OCI-LY1 (cell line): ENCODE measurements around the gene SLC43A1.

Source experiments
- H2AFZ ChIP-seq: fragments of 200-600 bp; sonication (generic), shearing (Covaris generic); 2 replicates; pipeline ENCODE4 v1.6.0; 2014; ENCODE audit warnings: antibody characterized with exemption, mild to moderate bottlenecking, low read length
- H3F3A ChIP-seq: fragments of 200-600 bp; sonication (generic), shearing (Covaris generic); 2 replicates; pipeline ENCODE4 v1.6.0; 2014; ENCODE audit warnings: mild to moderate bottlenecking, antibody characterized with exemption, low read length, moderate library complexity; ENCODE audit not compliant: insufficient read depth
- H3K27ac ChIP-seq: fragments of 200-600 bp; sonication (generic); 2 replicates; pipeline ENCODE4 v1.5.1; 2014; ENCODE audit warnings: low read length, mixed run types, mild to moderate bottlenecking, low read depth; ENCODE audit not compliant: poor library complexity, severe bottlenecking
- H3K27me3 ChIP-seq: fragments of 200-600 bp; sonication (generic); 2 replicates; pipeline ENCODE4 v1.6.0; 2014; ENCODE audit warnings: antibody characterized with exemption, mild to moderate bottlenecking, low read length, moderate library complexity; ENCODE audit not compliant: insufficient read depth
- H3K36me3 ChIP-seq: fragments of 200-600 bp; sonication (generic); 2 replicates; pipeline ENCODE4 v1.6.1; 2014; ENCODE audit warnings: mild to moderate bottlenecking, antibody characterized with exemption, low read length, moderate library complexity, mixed read lengths; ENCODE audit not compliant: insufficient read depth
- H3K4me1 ChIP-seq: fragments of 200-600 bp; sonication (generic); 2 replicates; pipeline ENCODE4 v1.5.1; 2014; ENCODE audit warnings: mild to moderate bottlenecking, low read length, moderate library complexity; ENCODE audit not compliant: insufficient read depth, severe bottlenecking
- H3K4me2 ChIP-seq: fragments of 200-600 bp; sonication (generic), shearing (Covaris generic); 2 replicates; pipeline ENCODE4 v1.6.1; 2014; ENCODE audit warnings: low read length
- H3K4me3 ChIP-seq: fragments of 200-600 bp; sonication (generic); 2 replicates; pipeline ENCODE4 v1.5.1; 2014; ENCODE audit warnings: low read length, low read depth, mild to moderate bottlenecking, mixed read lengths; ENCODE audit not compliant: poor library complexity, severe bottlenecking
- H3K79me2 ChIP-seq: fragments of 200-600 bp; shearing (Covaris generic); 2 replicates; pipeline ENCODE4 v1.6.1; 2016; ENCODE audit warnings: mixed run types, low read length, mixed read lengths; ENCODE audit not compliant: insufficient read depth
- H3K9ac ChIP-seq: fragments of 200-600 bp; sonication (generic), shearing (Covaris generic); 2 replicates; pipeline ENCODE4 v1.6.1; 2014; ENCODE audit warnings: mild to moderate bottlenecking, low read length, mixed read lengths
- H3K9me2 ChIP-seq: fragments of 200-600 bp; sonication (generic), shearing (Covaris generic); 2 replicates; pipeline ENCODE4 v1.6.1; 2014; ENCODE audit warnings: low read depth, mild to moderate bottlenecking, low read length, mixed read lengths
- H3K9me3 ChIP-seq: fragments of 200-600 bp; shearing (Covaris generic); 2 replicates; pipeline ENCODE4 v1.6.1; 2014; ENCODE audit warnings: low read length, mixed read lengths
- H4K20me1 ChIP-seq: fragments of 200-600 bp; sonication (generic), shearing (Covaris generic); 2 replicates; pipeline ENCODE4 v1.6.0; 2016; ENCODE audit warnings: mild to moderate bottlenecking, low read length; ENCODE audit not compliant: insufficient read depth
- EZH2 ChIP-seq: fragments of 200-600 bp; sonication (generic), shearing (Covaris generic); IDR thresholded peaks from 2 replicates; pipeline ENCODE4 v1.8.0; 2017; ENCODE audit warnings: borderline replicate concordance, mixed run types, mild to moderate bottlenecking, antibody characterized with exemption, low read length, moderate library complexity, mixed read lengths
- TF ChIP-seq, protein P1 (sequence below): fragments of 200-600 bp; sonication (generic), shearing (Covaris generic); IDR thresholded peaks from 2 replicates; pipeline ENCODE4 v1.5.1; 2017; ENCODE audit warnings: mild to moderate bottlenecking, antibody characterized with exemption, low read length, moderate library complexity, mixed read lengths

The SLC43A1 gene

DNA sequence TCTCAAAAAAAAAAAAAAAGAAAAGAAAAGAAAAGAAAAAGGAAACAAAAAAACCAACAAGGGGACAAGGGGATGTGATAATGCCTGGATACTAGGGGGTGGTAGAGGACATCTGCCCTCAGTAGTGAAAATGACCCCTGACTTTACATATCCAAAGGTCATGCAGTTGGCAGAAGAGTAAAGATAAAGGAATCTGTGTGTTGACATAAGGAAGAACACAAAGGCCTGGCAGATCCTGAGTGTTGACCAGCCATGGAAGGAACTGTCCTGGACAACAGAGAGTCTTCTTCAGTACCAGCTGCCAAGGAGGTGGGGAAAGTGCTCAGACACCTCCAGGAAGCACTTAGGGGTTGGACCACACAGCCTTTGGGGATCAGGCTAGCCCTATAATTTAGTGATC, 12.6 kb downstream of the SLC43A1 start:
- Histone ChIP-seq H3K79me2 (no peaks in the 10 kb centered on the region), H3K9me2 (no peaks in the 10 kb centered on the region), H3K27ac (peak overlapping the region; percentile 21), H4K20me1 (no peaks in the 10 kb centered on the region), H3K4me3 (no peak overlapping the region), H3K4me1 (no peaks in the 10 kb centered on the region), H3K27me3 (no peaks in the 10 kb centered on the region), H3K9me3 (no peaks in the 10 kb centered on the region), H3K4me2 (no peak overlapping the region), H3F3A (no peaks in the 10 kb centered on the region), H3K36me3 (peaks cover 72% of the 10 kb centered on the region), H3K9ac (no peak overlapping the region), H2AFZ (no peak overlapping the region)
- TF ChIP-seq, protein P1, sequence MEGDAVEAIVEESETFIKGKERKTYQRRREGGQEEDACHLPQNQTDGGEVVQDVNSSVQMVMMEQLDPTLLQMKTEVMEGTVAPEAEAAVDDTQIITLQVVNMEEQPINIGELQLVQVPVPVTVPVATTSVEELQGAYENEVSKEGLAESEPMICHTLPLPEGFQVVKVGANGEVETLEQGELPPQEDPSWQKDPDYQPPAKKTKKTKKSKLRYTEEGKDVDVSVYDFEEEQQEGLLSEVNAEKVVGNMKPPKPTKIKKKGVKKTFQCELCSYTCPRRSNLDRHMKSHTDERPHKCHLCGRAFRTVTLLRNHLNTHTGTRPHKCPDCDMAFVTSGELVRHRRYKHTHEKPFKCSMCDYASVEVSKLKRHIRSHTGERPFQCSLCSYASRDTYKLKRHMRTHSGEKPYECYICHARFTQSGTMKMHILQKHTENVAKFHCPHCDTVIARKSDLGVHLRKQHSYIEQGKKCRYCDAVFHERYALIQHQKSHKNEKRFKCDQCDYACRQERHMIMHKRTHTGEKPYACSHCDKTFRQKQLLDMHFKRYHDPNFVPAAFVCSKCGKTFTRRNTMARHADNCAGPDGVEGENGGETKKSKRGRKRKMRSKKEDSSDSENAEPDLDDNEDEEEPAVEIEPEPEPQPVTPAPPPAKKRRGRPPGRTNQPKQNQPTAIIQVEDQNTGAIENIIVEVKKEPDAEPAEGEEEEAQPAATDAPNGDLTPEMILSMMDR = no peak
- no peak for TF ChIP-seq EZH2

DNA sequence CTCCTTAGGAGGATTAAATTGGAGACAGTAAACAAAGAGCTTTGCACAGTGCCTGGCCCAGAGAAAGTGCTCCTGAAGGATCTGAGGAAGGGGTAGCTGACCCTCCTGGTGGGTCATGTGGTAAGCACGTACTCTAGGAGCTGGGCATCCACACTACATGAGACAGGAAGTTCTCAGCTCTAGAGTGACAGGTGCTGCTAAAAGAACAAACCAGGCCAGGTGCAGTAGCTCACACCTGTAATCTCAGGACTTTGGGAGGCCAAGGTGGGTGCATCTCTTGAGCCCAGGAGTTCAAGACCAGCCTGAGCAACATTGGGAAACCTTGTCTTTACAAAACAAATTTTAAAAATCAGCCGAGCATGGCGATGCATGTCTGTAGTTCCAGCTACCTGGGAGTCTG, 13.1 kb downstream of the SLC43A1 start:
- Histone ChIP-seq H3K27ac (peak overlapping the region; percentile 21), H4K20me1 (no peaks in the 10 kb centered on the region), H3K36me3 (peaks cover 73% of the 10 kb centered on the region), H3K9me3 (no peaks in the 10 kb centered on the region), H3K4me1 (no peaks in the 10 kb centered on the region), H3K27me3 (no peaks in the 10 kb centered on the region), H3K9ac (no peak overlapping the region), H3K9me2 (no peaks in the 10 kb centered on the region), H3F3A (no peaks in the 10 kb centered on the region), H3K4me2 (no peak overlapping the region), H3K79me2 (no peaks in the 10 kb centered on the region), H2AFZ (no peak overlapping the region), H3K4me3 (no peak overlapping the region)
- TF ChIP-seq, protein P1 = no peak
- TF ChIP-seq EZH2 = no peak

DNA sequence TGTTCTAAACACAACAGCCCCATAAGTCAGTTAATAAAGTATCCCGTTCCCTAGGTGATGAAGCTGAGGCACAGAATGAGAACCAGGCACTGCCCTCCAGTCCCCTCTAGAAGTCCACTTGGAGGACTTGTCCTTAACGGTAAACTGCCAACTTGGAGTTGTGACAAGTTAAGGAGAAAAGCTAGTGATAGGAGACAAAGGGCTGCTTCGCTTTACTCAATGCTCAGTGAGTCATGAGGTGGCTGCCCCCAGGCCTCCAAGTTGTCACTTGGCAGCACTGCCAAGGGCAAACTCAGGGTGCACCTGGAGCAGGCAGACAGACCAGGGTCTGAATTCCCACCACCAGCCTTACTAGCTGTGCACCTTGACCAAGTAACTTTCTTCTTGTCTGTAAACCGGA, 13.5 kb downstream of the SLC43A1 start:
- Histone ChIP-seq H3K9ac (no peak overlapping the region), H3K4me2 (no peak overlapping the region), H2AFZ (no peak overlapping the region), H3K79me2 (no peaks in the 10 kb centered on the region), H3K27ac (no peak overlapping the region), H3K27me3 (no peaks in the 10 kb centered on the region), H3K4me1 (no peaks in the 10 kb centered on the region), H3K9me2 (no peaks in the 10 kb centered on the region), H3K36me3 (peaks cover 77% of the 10 kb centered on the region), H3K4me3 (no peak overlapping the region), H3F3A (no peaks in the 10 kb centered on the region), H3K9me3 (no peaks in the 10 kb centered on the region), H4K20me1 (no peaks in the 10 kb centered on the region)
- no peak for TF ChIP-seq EZH2
- TF ChIP-seq, protein P1 = no peak
